Central memory CD8-positive, alpha-beta T cell (primary cell): ENCODE results near the gene MRGPRF.
"Not testable (repeated sequence)": the region's sequence is repeated elsewhere in the genome, so short reads cannot be mapped to it uniquely, and the experiment has no call there.

Experiments
- ATAC-seq: fragments of 150-1000 bp; cut with Tn5 transposase; replicated peaks from 2 replicates; pipeline ENCODE4 v1.10.0; 2022; ENCODE audit warnings: mild to moderate bottlenecking, moderate FRiP score, moderate number of reproducible peaks; ENCODE audit not compliant: poor library complexity, severe bottlenecking; ENCODE audit errors: extremely low read depth
- DNase-seq, 2 donors: peaks; one replicate each; pipeline ENCODE4 v3.0.0; 2021; ENCODE audit warnings: low spot score in 2 of 2
- H3K27ac Mint-ChIP-seq: one replicate; pipeline ENCODE4 v1.8.0; 2022; ENCODE audit warnings: low read depth, mild to moderate bottlenecking, moderate library complexity, mixed read lengths
- H3K27me3 Mint-ChIP-seq: one replicate; pipeline ENCODE4 v1.8.0; 2022; ENCODE audit warnings: mixed read lengths
- H3K36me3 Mint-ChIP-seq: one replicate; pipeline ENCODE4 v1.8.0; 2022; ENCODE audit warnings: mild to moderate bottlenecking, moderate library complexity, mixed read lengths; ENCODE audit not compliant: insufficient read depth
- H3K4me1 Mint-ChIP-seq: one replicate; pipeline ENCODE4 v1.8.0; 2022; ENCODE audit warnings: mixed read lengths
- H3K4me3 Mint-ChIP-seq: one replicate; pipeline ENCODE4 v1.8.0; 2022; ENCODE audit warnings: mild to moderate bottlenecking, moderate library complexity, mixed read lengths
- H3K9me3 Mint-ChIP-seq: one replicate; pipeline ENCODE4 v1.8.0; 2022; ENCODE audit warnings: mixed read lengths

MRGPRF gene

GRCh38 chr11:68977781-68978625, 35.0 kb downstream of the MRGPRF start:
- Mint-ChIP-seq H3K4me3 (no peak overlapping the region), H3K9me3 (peaks cover 10% of the 10 kb centered on the region), H3K36me3 (no peaks in the 10 kb centered on the region), H3K4me1 (no peaks in the 10 kb centered on the region), H3K27ac (no peak overlapping the region), H3K27me3 (peaks cover 26% of the 10 kb centered on the region)
- DNase-seq, result no peak
- ATAC-seq, result no peak

GRCh38 chr11:68976563-68976962, 36.5 kb downstream of the MRGPRF start:
- no peak overlapping the region for H3K27ac Mint-ChIP-seq
- H3K9me3 Mint-ChIP-seq, result no peaks in the 10 kb centered on the region
- H3K27me3 Mint-ChIP-seq, result peaks cover 31% of the 10 kb centered on the region
- H3K4me3 Mint-ChIP-seq, result no peak overlapping the region
- no peaks in the 10 kb centered on the region for H3K36me3 Mint-ChIP-seq
- no peaks in the 10 kb centered on the region for H3K4me1 Mint-ChIP-seq
- ATAC-seq (no peak), DNase-seq (no peak)

GRCh38 chr11:68976095-68976494, 37.0 kb downstream of the MRGPRF start:
- H3K36me3 Mint-ChIP-seq, result no peaks in the 10 kb centered on the region
- no peak overlapping the region for H3K27ac Mint-ChIP-seq
- no peak for ATAC-seq
- no peaks in the 10 kb centered on the region for H3K4me1 Mint-ChIP-seq
- peaks cover 36% of the 10 kb centered on the region for H3K27me3 Mint-ChIP-seq
- H3K4me3 Mint-ChIP-seq, result no peak overlapping the region
- H3K9me3 Mint-ChIP-seq, result no peaks in the 10 kb centered on the region
- DNase-seq, result no peak

GRCh38 chr11:68974421-68975194, 38.4 kb downstream of the MRGPRF start:
- no peak overlapping the region for H3K4me3 Mint-ChIP-seq
- peaks cover 1% of the 10 kb centered on the region for H3K36me3 Mint-ChIP-seq
- no peaks in the 10 kb centered on the region for H3K9me3 Mint-ChIP-seq
- no peak overlapping the region for H3K27ac Mint-ChIP-seq
- H3K4me1 Mint-ChIP-seq, result no peaks in the 10 kb centered on the region
- DNase-seq (no peak), ATAC-seq (no peak)
- peaks cover 32% of the 10 kb centered on the region for H3K27me3 Mint-ChIP-seq

GRCh38 chr11:68973706-68974105, 39.3 kb downstream of the MRGPRF start:
- H3K4me3 Mint-ChIP-seq, H3K9me3 Mint-ChIP-seq, H3K4me1 Mint-ChIP-seq, DNase-seq, H3K27ac Mint-ChIP-seq, H3K36me3 Mint-ChIP-seq, ATAC-seq: not testable (repeated sequence)
- H3K27me3 Mint-ChIP-seq, result peaks cover 25% of the 10 kb centered on the region

GRCh38 chr11:68973219-68973618, 39.8 kb downstream of the MRGPRF start:
- Mint-ChIP-seq H3K27ac (no peak overlapping the region), H3K4me1 (no peaks in the 10 kb centered on the region), H3K4me3 (no peak overlapping the region), H3K9me3 (no peaks in the 10 kb centered on the region), H3K36me3 (peaks cover 1% of the 10 kb centered on the region), H3K27me3 (peaks cover 28% of the 10 kb centered on the region)
- ATAC-seq (no peak), DNase-seq (no peak)

- Mint-ChIP-seq H3K36me3 (peaks cover 1% of the 10 kb centered on the region), H3K4me1 (no peaks in the 10 kb centered on the region), H3K27me3 (peaks cover 32% of the 10 kb centered on the region), H3K9me3 (no peaks in the 10 kb centered on the region), H3K27ac (no peak overlapping the region), H3K4me3 (no peak overlapping the region)
- ATAC-seq (no peak), DNase-seq (no peak)
Observed at GRCh38 chr11:68970921-68971636, 42.0 kb downstream of the MRGPRF start.

GRCh38 chr11:68969386-68969785, 43.7 kb downstream of the MRGPRF start:
- H3K27me3 Mint-ChIP-seq, result peaks cover 32% of the 10 kb centered on the region
- no peak overlapping the region for H3K27ac Mint-ChIP-seq
- DNase-seq (no peak), ATAC-seq (no peak)
- H3K4me1 Mint-ChIP-seq, result no peaks in the 10 kb centered on the region
- H3K4me3 Mint-ChIP-seq, result no peak overlapping the region
- no peaks in the 10 kb centered on the region for H3K9me3 Mint-ChIP-seq
- H3K36me3 Mint-ChIP-seq, result peaks cover 1% of the 10 kb centered on the region

GRCh38 chr11:68968306-68969250, 44.5 kb downstream of the MRGPRF start:
- peaks cover 1% of the 10 kb centered on the region for H3K36me3 Mint-ChIP-seq
- no peak overlapping the region for H3K4me3 Mint-ChIP-seq
- DNase-seq (no peak), ATAC-seq (no peak)
- H3K9me3 Mint-ChIP-seq, result no peaks in the 10 kb centered on the region
- H3K4me1 Mint-ChIP-seq, result no peaks in the 10 kb centered on the region
- H3K27me3 Mint-ChIP-seq, result peaks cover 32% of the 10 kb centered on the region
- no peak overlapping the region for H3K27ac Mint-ChIP-seq

- ATAC-seq, result no peak
Observed at GRCh38 chr11:68966894-68967780, 45.9 kb downstream of the MRGPRF start.

More at GRCh38 chr11:68966894-68967780, 45.9 kb downstream of the MRGPRF start:
- Mint-ChIP-seq H3K4me1 (peaks cover 7% of the 10 kb centered on the region), H3K27ac (no peak overlapping the region), H3K36me3 (peaks cover 1% of the 10 kb centered on the region), H3K4me3 (no peak overlapping the region), H3K9me3 (no peaks in the 10 kb centered on the region), H3K27me3 (peaks cover 32% of the 10 kb centered on the region)
- DNase-seq, result no peak
